C4-2B (cell line): ENCODE measurements around the gene RET.

Experiments used
- ZFX ChIP-seq: fragments of 450-650 bp; IDR thresholded peaks from 2 replicates; pipeline ENCODE4 v1.6.1; 2017
- TF ChIP-seq, protein P1 (sequence below): fragments of 450-650 bp; conservative IDR thresholded peaks from 2 replicates; pipeline ENCODE4 v1.5.1; 2017; ENCODE audit warnings: mild to moderate bottlenecking

DNA sequence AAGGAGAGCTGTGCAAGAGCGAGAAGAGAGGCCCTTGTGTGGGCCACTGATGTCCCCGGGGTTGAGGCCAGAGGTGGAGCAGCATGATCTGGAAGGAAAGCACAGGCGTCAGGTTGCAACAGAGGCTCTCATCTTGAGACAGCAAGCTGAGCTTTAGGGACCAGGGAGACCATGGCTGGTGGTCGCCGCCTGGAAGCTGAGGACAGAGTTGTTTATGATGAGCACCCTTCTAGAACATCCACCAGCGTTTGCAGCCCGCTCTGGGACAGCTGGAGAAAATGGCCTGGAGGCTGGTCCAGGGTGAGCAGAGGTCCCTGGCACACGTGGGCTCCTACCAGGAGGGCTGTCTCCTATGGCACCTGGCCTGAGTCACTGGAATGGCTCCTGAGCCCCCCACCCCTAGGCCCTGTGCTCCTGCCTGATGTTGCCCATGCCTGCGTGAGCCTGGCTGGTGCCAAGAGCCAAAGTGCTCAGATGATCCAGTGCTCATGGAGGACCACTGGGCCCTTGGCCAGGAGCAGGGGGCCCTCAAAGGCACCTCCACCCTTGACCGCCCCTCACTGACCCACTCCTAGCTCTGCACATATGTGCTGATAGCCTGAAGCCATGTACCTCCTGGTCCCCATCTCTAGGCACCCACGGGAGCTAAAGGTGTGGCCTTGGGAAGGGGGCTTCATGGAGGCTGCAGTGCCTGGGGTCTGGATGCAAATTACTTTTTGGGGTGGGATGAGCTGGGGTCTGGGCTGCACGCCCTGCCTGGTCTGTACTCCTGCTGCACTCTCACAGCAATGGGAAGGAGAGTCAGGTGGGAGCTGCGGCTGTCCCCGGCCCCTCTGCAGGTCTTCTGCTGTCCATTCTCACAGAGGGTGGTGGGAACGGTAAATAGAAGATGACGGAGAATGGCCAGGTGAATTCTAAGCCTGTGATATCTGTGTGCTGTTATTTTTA is 40.1 kb upstream of the RET start:
- TF ChIP-seq, protein P1, sequence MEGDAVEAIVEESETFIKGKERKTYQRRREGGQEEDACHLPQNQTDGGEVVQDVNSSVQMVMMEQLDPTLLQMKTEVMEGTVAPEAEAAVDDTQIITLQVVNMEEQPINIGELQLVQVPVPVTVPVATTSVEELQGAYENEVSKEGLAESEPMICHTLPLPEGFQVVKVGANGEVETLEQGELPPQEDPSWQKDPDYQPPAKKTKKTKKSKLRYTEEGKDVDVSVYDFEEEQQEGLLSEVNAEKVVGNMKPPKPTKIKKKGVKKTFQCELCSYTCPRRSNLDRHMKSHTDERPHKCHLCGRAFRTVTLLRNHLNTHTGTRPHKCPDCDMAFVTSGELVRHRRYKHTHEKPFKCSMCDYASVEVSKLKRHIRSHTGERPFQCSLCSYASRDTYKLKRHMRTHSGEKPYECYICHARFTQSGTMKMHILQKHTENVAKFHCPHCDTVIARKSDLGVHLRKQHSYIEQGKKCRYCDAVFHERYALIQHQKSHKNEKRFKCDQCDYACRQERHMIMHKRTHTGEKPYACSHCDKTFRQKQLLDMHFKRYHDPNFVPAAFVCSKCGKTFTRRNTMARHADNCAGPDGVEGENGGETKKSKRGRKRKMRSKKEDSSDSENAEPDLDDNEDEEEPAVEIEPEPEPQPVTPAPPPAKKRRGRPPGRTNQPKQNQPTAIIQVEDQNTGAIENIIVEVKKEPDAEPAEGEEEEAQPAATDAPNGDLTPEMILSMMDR: no peak
- no peak for TF ChIP-seq ZFX
